ENCODE data around the gene C8G.

Gene C8G

GRCh38 chr9:136944519-136945332, at the start of gene C8G, which contains the start of gene FBXW5:
C8G (plus strand) TSS chr9:136945243; CDS start chr9:136945321, 78 bp downstream.
FBXW5 (minus strand) TSS chr9:136944738; CDS start chr9:136944083, 655 bp downstream.
- peak; percentile 92 for TF ChIP-seq CTCF (IDR thresholded peaks at IDR 0.05; ENCODE audit: low read depth, low read length, missing control alignments)
- peak within 1 kb of the TSS; percentile 80 for H3K4me3 ChIP-seq (replicated peaks; ENCODE audit: low read depth, low read length)
- DNase-seq (ENCODE audit: extremely low read depth, low read depth): peak; percentile 69

GRCh38 chr9:136896027-136896426, 49.0 kb upstream of the C8G start:
- no peak for DNase-seq (ENCODE audit: extremely low read depth, low read depth)
- H3K4me3 ChIP-seq (replicated peaks; ENCODE audit: low read depth, low read length): no peak overlapping the region
- no peak for TF ChIP-seq CTCF (IDR thresholded peaks at IDR 0.05; ENCODE audit: low read depth, low read length, missing control alignments)

GRCh38 chr9:136898483-136899100, 46.5 kb upstream of the C8G start:
- TF ChIP-seq CTCF (IDR thresholded peaks at IDR 0.05; ENCODE audit: low read depth, low read length, missing control alignments): no peak
- no peak overlapping the region for H3K4me3 ChIP-seq (replicated peaks; ENCODE audit: low read depth, low read length)
- DNase-seq (ENCODE audit: extremely low read depth, low read depth): no peak

- no peak for DNase-seq (ENCODE audit: extremely low read depth, low read depth)
- TF ChIP-seq CTCF (IDR thresholded peaks at IDR 0.05; ENCODE audit: low read depth, low read length, missing control alignments): no peak
- H3K4me3 ChIP-seq (replicated peaks; ENCODE audit: low read depth, low read length): no peak overlapping the region
Measured at GRCh38 chr9:136899196-136899595, 45.8 kb upstream of the C8G start.

DNA sequence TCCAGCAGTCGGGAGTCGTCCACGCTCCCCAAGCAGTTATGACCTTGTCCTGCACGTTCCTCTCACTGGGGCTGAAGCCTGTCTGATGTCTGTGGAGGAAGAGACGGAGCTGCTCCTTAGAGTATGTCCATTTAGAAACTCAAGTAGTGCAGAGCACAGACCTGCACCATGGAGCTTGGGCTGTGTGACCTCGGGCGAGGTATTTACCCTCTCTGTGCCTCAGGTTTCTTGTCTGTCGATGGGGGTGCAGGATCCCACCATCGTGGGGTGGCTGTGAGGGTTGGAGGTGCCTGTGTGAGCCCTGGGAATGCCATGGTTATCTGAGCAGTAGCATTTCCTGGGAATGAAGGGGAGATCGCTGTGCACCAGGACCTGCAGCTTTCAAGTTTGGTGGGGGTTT, 44.5 kb upstream of the C8G start:
- DNase-seq (ENCODE audit: extremely low read depth, low read depth): no peak
- H3K4me3 ChIP-seq (replicated peaks; ENCODE audit: low read depth, low read length): no peak overlapping the region
- TF ChIP-seq CTCF (IDR thresholded peaks at IDR 0.05; ENCODE audit: low read depth, low read length, missing control alignments): no peak

- no peak for TF ChIP-seq CTCF (IDR thresholded peaks at IDR 0.05; ENCODE audit: low read depth, low read length, missing control alignments)
- DNase-seq (ENCODE audit: extremely low read depth, low read depth): no peak
- no peak overlapping the region for H3K4me3 ChIP-seq (replicated peaks; ENCODE audit: low read depth, low read length)
Measured at GRCh38 chr9:136900988-136901515, 44.0 kb upstream of the C8G start.

Data from HFF-Myc (cell line).